ENCODE measurements around the gene PTGER2. TPM values are rescaled to one million over a fixed set of nuclear protein-coding genes. Genes with fewer than 3 reads are reported as not detected.

Gene PTGER2
- total RNA-seq, 2 donors from 2014 or later: 2.3 TPM; not detected in 1

DNA sequence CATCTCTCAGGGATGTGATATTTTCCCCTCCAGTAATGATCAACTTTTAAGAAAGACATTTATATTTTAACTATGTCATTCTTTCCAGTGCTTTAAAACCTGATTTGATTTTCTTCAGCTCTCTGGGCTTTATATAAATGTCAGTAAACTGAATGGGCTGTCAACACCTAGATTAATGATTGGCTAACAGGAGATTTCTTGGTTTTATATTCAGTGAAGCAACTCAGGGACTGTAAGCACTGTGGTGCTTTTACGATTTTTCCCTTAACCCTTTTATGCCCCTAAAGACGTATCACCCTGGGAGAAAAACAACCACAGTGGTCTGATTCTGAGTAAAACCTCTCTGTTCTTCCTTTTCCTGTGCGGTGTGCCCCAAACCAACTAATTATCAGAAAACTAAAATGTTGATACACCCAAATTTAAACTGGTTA, 38.0 kb downstream of the PTGER2 start:
- ATAC-seq (peak; percentile 40), DNase-seq (no peak)
- H3K9me3 ChIP-seq: no peaks in the 10 kb centered on the region
- TF ChIP-seq, protein P1, sequence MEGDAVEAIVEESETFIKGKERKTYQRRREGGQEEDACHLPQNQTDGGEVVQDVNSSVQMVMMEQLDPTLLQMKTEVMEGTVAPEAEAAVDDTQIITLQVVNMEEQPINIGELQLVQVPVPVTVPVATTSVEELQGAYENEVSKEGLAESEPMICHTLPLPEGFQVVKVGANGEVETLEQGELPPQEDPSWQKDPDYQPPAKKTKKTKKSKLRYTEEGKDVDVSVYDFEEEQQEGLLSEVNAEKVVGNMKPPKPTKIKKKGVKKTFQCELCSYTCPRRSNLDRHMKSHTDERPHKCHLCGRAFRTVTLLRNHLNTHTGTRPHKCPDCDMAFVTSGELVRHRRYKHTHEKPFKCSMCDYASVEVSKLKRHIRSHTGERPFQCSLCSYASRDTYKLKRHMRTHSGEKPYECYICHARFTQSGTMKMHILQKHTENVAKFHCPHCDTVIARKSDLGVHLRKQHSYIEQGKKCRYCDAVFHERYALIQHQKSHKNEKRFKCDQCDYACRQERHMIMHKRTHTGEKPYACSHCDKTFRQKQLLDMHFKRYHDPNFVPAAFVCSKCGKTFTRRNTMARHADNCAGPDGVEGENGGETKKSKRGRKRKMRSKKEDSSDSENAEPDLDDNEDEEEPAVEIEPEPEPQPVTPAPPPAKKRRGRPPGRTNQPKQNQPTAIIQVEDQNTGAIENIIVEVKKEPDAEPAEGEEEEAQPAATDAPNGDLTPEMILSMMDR (IDR thresholded peaks at IDR 0.05): no peak
- no peak for TF ChIP-seq POLR2A (IDR thresholded peaks at IDR 0.05)
- 17 to 21% methylated on average over 3 of the region's 3 CpGs for WGBS, 2 donors
- no peak overlapping the region for H3K4me3 ChIP-seq
- peaks cover 6% of the 10 kb centered on the region for H3K4me1 ChIP-seq
- H3K27ac ChIP-seq: peak overlapping the region in 1 of 4 donors; percentile 49
- H3K36me3 ChIP-seq (replicated peaks in 1 of 2; ENCODE audit: insufficient read depth in 1 of 2, low read depth in 2 of 2): no peaks in the 10 kb centered on the region
- intact Hi-C loops (cut with DNase I): no loop called here
- no peaks in the 10 kb centered on the region for H3K27me3 ChIP-seq

DNA sequence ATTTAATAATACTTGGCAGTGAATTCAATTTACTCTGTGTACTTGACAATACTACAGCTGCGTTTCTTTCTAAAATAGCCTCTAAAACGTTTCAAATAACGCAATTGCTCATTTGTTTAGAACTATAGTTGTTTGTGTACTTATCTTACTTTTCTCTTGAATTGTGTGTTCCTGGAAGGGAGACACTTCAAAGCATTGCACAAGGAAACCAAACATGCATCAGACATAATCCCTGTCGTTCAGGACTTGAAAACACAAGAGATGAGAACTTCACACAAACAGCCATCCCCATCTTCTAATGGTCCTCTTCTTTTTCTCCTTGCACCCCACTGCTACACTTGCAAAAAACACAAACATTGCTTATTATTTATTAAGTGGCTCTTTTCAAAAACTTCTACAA, 38.5 kb downstream of the PTGER2 start:
- ATAC-seq: no peak
- 21 to 22% methylated on average over 4 of the region's 4 CpGs for WGBS, 2 donors
- Histone ChIP-seq H3K27me3 (no peaks in the 10 kb centered on the region), H3K27ac (peak overlapping the region in 1 of 4 donors; percentile 49), H3K4me1 (peaks cover 6% of the 10 kb centered on the region), H3K9me3 (no peaks in the 10 kb centered on the region), H3K36me3 (replicated peaks in 1 of 2; ENCODE audit: insufficient read depth in 1 of 2, low read depth in 2 of 2) (no peaks in the 10 kb centered on the region), H3K4me3 (no peak overlapping the region)
- no peak for TF ChIP-seq POLR2A (IDR thresholded peaks at IDR 0.05)
- TF ChIP-seq, protein P1 (IDR thresholded peaks at IDR 0.05): no peak
- no peak for DNase-seq
- intact Hi-C loops (cut with DNase I): no loop called here

DNA sequence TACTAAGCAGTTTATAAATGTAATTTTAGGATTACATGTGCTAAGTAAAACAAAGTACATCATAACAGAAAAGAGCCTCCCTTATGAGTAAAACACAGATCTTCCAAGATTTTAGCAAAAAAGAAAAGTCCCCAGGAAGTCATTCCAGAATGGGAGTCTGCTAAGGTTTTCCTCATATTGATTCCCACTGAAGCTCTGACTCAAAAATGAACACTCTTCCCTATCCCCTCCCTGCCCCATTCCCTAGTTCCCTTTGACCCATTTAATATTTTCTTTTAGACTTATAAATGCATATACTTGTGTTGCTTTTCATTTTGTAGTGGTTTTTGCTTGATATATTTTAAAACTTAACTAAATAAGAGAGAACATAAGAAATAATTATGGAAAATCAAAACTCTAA, 40.1 kb downstream of the PTGER2 start:
- no peak overlapping the region for H3K27ac ChIP-seq
- ATAC-seq (no peak), DNase-seq (no peak)
- no peaks in the 10 kb centered on the region for H3K9me3 ChIP-seq
- no peaks in the 10 kb centered on the region for H3K27me3 ChIP-seq
- TF ChIP-seq, protein P1 (IDR thresholded peaks at IDR 0.05): no peak
- no peak for TF ChIP-seq POLR2A (IDR thresholded peaks at IDR 0.05)
- H3K4me1 ChIP-seq: peaks cover 6% of the 10 kb centered on the region
- no peak overlapping the region for H3K4me3 ChIP-seq
- no peaks in the 10 kb centered on the region for H3K36me3 ChIP-seq (replicated peaks in 1 of 2; ENCODE audit: insufficient read depth in 1 of 2, low read depth in 2 of 2)
- intact Hi-C loops (cut with DNase I): no loop called here

DNA sequence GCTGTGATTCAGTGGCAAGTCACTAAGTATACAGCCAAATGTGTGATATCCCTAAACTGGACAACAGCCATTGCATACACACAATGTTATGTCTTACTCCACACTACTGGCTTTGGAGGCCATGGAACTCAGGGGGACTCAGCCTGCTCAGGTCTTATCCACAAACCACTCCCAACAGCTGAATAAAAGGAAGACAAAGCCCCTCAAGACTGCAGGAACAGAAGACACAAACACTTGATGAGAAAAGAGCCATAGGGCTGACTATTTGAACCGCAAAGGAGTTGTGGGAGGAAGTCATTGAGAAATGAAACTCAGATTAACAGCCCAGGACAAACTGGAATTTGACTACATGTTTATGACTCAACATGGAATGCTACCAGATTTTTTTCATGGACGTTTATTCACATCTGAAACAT, 40.9 kb downstream of the PTGER2 start:
- Histone ChIP-seq H3K4me1 (peaks cover 6% of the 10 kb centered on the region), H3K27ac (no peak overlapping the region), H3K9me3 (no peaks in the 10 kb centered on the region), H3K27me3 (no peaks in the 10 kb centered on the region), H3K4me3 (no peak overlapping the region), H3K36me3 (replicated peaks in 1 of 2; ENCODE audit: insufficient read depth in 1 of 2, low read depth in 2 of 2) (no peaks in the 10 kb centered on the region)
- DNase-seq: no peak
- WGBS, 2 donors: 22 to 24% methylated on average over 2 of the region's 2 CpGs
- no peak for ATAC-seq
- intact Hi-C loops (cut with DNase I): no loop called here
- TF ChIP-seq, protein P1 (IDR thresholded peaks at IDR 0.05): no peak
- TF ChIP-seq POLR2A (IDR thresholded peaks at IDR 0.05): no peak

DNA sequence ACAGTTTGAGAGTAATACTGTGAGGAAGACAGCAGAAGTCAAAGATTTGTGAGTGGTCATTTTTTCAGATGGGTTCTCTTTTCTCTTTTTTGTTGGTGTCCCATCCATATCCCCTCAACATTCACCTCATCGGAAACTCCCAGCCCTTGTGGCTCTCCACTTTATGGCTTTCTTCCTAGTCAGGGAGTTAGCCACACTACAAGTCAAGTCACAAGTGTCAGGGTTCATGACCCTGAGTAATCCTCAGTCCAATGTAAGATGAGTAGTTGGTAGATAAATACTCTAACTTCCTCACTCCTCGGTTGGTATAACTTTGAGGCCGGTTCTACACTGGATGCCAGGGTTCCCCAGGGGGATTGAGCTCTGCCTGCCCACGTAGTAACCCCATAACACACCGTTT, 41.4 kb downstream of the PTGER2 start:
- 47 to 63% methylated on average over 5 of the region's 5 CpGs for WGBS, 2 donors
- intact Hi-C loops (cut with DNase I): no loop called here
- H3K27ac ChIP-seq: no peak overlapping the region

More for the DNA sequence above, 41.4 kb downstream of the PTGER2 start:
- ATAC-seq: no peak
- Histone ChIP-seq H3K4me1 (peaks cover 6% of the 10 kb centered on the region), H3K36me3 (replicated peaks in 1 of 2; ENCODE audit: insufficient read depth in 1 of 2, low read depth in 2 of 2) (no peaks in the 10 kb centered on the region), H3K9me3 (no peaks in the 10 kb centered on the region), H3K27me3 (no peaks in the 10 kb centered on the region), H3K4me3 (no peak overlapping the region)
- TF ChIP-seq, protein P1 (IDR thresholded peaks at IDR 0.05): no peak
- TF ChIP-seq POLR2A (IDR thresholded peaks at IDR 0.05): no peak
- DNase-seq: no peak
